ENCODE data around the gene SLC7A5.

DNA sequence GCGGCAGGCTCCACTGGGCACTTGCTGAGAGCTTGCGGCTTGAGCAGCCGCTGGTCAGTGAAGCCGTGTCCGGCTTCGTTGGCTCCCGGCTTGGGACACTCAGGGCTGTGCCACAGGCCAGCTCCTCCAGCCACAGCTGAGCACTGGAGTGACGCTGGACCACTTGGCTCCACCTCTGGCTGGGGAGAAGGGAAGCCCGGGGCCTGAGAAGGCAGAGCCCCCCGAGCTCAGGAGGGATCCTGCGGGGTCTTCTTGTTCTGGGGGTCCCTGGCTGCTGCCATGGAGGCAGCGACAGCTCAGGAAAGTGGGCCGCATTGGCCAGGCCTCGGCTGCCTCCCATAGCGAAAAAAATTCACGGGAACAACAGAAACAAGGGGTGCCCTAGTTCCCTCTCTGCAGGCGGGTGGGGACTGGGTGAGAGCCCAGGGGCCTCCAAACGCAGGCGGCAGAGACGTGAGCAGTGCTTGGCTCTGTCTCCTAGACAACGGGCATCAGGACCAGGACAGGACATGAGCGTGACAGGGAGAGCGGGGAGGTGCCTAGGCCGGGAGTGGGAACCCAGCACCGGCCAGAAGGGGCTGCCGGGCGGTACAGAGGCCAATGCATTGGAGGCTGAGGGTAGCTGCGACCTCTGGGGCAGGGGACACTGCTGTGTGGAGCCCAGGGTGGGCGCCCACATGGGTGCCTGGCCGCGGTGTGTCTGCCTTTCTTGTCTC is 37.7 kb downstream of the SLC7A5 start:
- TF ChIP-seq EZH2 (IDR thresholded peaks at IDR 0.05; ENCODE audit: insufficient read depth, poor library complexity, severe bottlenecking) (no peak), EZH2phosphoT487 (IDR thresholded peaks at IDR 0.05; ENCODE audit: insufficient read depth, low read depth) (no peak)
